GM12878 (cell line): ENCODE results near the gene MAP4K1. TPM values are rescaled to one million over a fixed set of nuclear protein-coding genes. Genes with fewer than 3 reads are reported as not detected.
A peak's percentile ranks its signal among the peaks of the same experiment; 100 is the strongest.

Source experiments
- ATAC-seq: fragments of 200-7000 bp; cut with Tn5 transposase; 3 replicates; pipeline ENCODE4 v1.9.1; 2020; ENCODE audit warnings: mild to moderate bottlenecking, moderate library complexity
- BruUV-seq: library from RNA; stranded (reverse); fragments of 400-500 nt; replicated peaks from 2 replicates; lab custom pipeline; 2021; lab: Mats Ljungman, UMichigan
- CTCF ChIA-PET: fragments of 300-600 bp; sonication (Branson Sonifier 250); formaldehyde crosslinking; extraction: SDS; loops from one replicate; lab custom pipeline; 2021; ENCODE audit warnings: inconsistent platforms; lab: Yijun Ruan, JAX
- POLR2A ChIA-PET: fragments of 350-600 bp; formaldehyde crosslinking; extraction: SDS; loops from one replicate; lab custom pipeline; 2021; ENCODE audit warnings: inconsistent platforms; lab: Charles Lee
- RAD21 ChIA-PET: fragments of 300-600 bp; sonication (Branson Sonifier 250); formaldehyde crosslinking; loops from one replicate; lab custom pipeline; 2023; ENCODE audit warnings: antibody characterized with exemption; ENCODE audit not compliant: unreplicated experiment; lab: Charles Lee
- SMC1A ChIA-PET: fragments of 300-600 bp; sonication (Branson Sonifier 250); formaldehyde crosslinking; loops from one replicate; lab custom pipeline; 2023; ENCODE audit not compliant: unreplicated experiment, uncharacterized antibody; lab: Charles Lee
- DNase-seq: peaks from one replicate; pipeline ENCODE4 v3.0.0-alpha.2; 2011; ENCODE audit warnings: low read depth, low spot score
- FAIRE-seq: peaks from 3 replicates; lab custom pipeline; 2011; peaks lifted over from hg19 to GRCh38; lab: Jason Lieb, UNC
- H2AFZ ChIP-seq: 2 replicates; pipeline ENCODE4 v1.6.0; 2011; ENCODE audit warnings: low read depth, low read length, control low read depth; ENCODE audit not compliant: control insufficient read depth
- H3K27ac ChIP-seq: 2 replicates; pipeline ENCODE4 v1.5.1; 2011; ENCODE audit warnings: control low read depth; ENCODE audit not compliant: control insufficient read depth, insufficient read depth
- H3K27me3 ChIP-seq, 2 experiments: replicated peaks in 1 of 2; 2 replicates each; pipeline versions ENCODE4 v1.6.0 to v1.6.1; 2011; ENCODE audit warnings: low read length in 1 of 2; ENCODE audit not compliant: control insufficient read depth in 2 of 2, insufficient read depth in 2 of 2
- H3K36me3 ChIP-seq, 2 experiments: 2 replicates each; pipeline ENCODE4 v1.5.1; 2011; ENCODE audit warnings: low read length in 1 of 2; ENCODE audit not compliant: control insufficient read depth in 2 of 2, insufficient read depth in 2 of 2
- H3K4me1 ChIP-seq: 2 replicates; pipeline ENCODE4 v1.6.1; 2011; ENCODE audit warnings: mild to moderate bottlenecking, low read length, moderate library complexity, mixed read lengths; ENCODE audit not compliant: control insufficient read depth, insufficient read depth
- H3K4me2 ChIP-seq: 2 replicates; pipeline ENCODE4 v1.6.0; 2011; ENCODE audit warnings: control low read depth; ENCODE audit not compliant: control insufficient read depth, insufficient read depth
- H3K4me3 ChIP-seq: fragments of 200-600 bp; sonication (generic); 2 replicates; pipeline ENCODE4 v1.5.1; 2016
- H3K79me2 ChIP-seq: 2 replicates; pipeline ENCODE4 v1.6.0; 2011; ENCODE audit warnings: low read length; ENCODE audit not compliant: control insufficient read depth, insufficient read depth
- H3K9ac ChIP-seq: 2 replicates; pipeline ENCODE4 v1.8.0; 2011; ENCODE audit warnings: low read length, control low read depth, mixed read lengths; ENCODE audit not compliant: control insufficient read depth, insufficient read depth
- H3K9me3 ChIP-seq: replicated peaks from 3 replicates; pipeline ENCODE4 v1.5.1; 2011; ENCODE audit warnings: mild to moderate bottlenecking, low read length; ENCODE audit not compliant: control insufficient read depth, insufficient read depth
- H4K20me1 ChIP-seq: 2 replicates; pipeline ENCODE4 v1.6.0; 2011; ENCODE audit not compliant: control insufficient read depth, insufficient read depth
- ATF7 ChIP-seq: fragments of 450-650 bp; IDR thresholded peaks from 2 replicates; pipeline ENCODE4 v1.6.1; 2016; ENCODE audit warnings: low read depth, mild to moderate bottlenecking
- BHLHE40 ChIP-seq, 2 experiments: fragments of 450-650 bp in 1 of 2; IDR thresholded peaks; 2 replicates each; pipeline ENCODE4 v1.6.1; 2011 to 2017; ENCODE audit warnings: low read depth in 2 of 2, borderline replicate concordance in 1 of 2, improper control_type of control experiment in 1 of 2, low read length in 1 of 2, mild to moderate bottlenecking in 1 of 2
- EZH2 ChIP-seq: IDR thresholded peaks from 2 replicates; pipeline ENCODE4 v1.6.1; 2012; ENCODE audit warnings: low read depth, mild to moderate bottlenecking, control low read depth, inconsistent platforms, low read length, borderline replicate concordance; ENCODE audit not compliant: control insufficient read depth
- HDGF ChIP-seq: fragments of 450-650 bp; IDR thresholded peaks from 2 replicates; pipeline ENCODE4 v1.6.1; 2016; ENCODE audit warnings: antibody characterized with exemption
- JUNB ChIP-seq: IDR thresholded peaks from 2 replicates; pipeline ENCODE4 v1.6.1; 2016; ENCODE audit warnings: antibody characterized with exemption, mild to moderate bottlenecking
- MEF2A ChIP-seq: IDR thresholded peaks from 2 replicates; pipeline ENCODE4 v1.6.1; 2011; ENCODE audit warnings: low read depth, mild to moderate bottlenecking, low read length, moderate library complexity; ENCODE audit not compliant: insufficient read depth
- MTA2 ChIP-seq: fragments of 450-650 bp; IDR thresholded peaks from 2 replicates; pipeline ENCODE4 v1.6.1; 2016; ENCODE audit warnings: low read depth, mild to moderate bottlenecking, moderate library complexity
- NBN ChIP-seq: fragments of 450-650 bp; IDR thresholded peaks from 2 replicates; pipeline ENCODE4 v1.6.1; 2016
- POLR2AphosphoS2 ChIP-seq: IDR thresholded peaks from 2 replicates; pipeline ENCODE4 v1.6.1; 2011; ENCODE audit warnings: low read depth, mild to moderate bottlenecking, low read length, improper control_type of control experiment, moderate library complexity
- RELA ChIP-seq: fragments of 450-650 bp; IDR thresholded peaks from 2 replicates; pipeline ENCODE4 v1.8.0; 2014; ENCODE audit warnings: borderline replicate concordance; ENCODE audit not compliant: partially characterized antibody
- RUNX3 ChIP-seq: IDR thresholded peaks from 2 replicates; pipeline ENCODE4 v1.6.1; 2012; ENCODE audit warnings: low read length, inconsistent platforms
- SRF ChIP-seq, 2 experiments: IDR thresholded peaks; 2 replicates each; pipeline ENCODE4 v1.6.1; 2011; ENCODE audit warnings: low read depth in 2 of 2, low read length in 2 of 2, mild to moderate bottlenecking in 1 of 2, moderate library complexity in 1 of 2
- SUZ12 ChIP-seq: fragments of 200-600 bp; sonication (generic); IDR thresholded peaks from one replicate; pipeline ENCODE4 v1.6.1; 2018; ENCODE audit warnings: antibody characterized with exemption, mild to moderate bottlenecking; ENCODE audit not compliant: unreplicated experiment
- TCF7 ChIP-seq: IDR thresholded peaks from 2 replicates; pipeline ENCODE4 v1.6.1; 2014; ENCODE audit warnings: antibody characterized with exemption, borderline replicate concordance
- WGBS: methylation state at CpG from one replicate; pipeline ENCODE4 v1.1.6; 2016; ENCODE audit warnings: low lambda C conversion rate; ENCODE audit not compliant: insufficient replicate concordance, insufficient coverage; ENCODE audit errors: missing lambda C conversion rate; 5-methylcytosine and 5-hydroxymethylcytosine counted together
- in situ Hi-C: fragments of 300-500 bp; cut with MboI; formaldehyde crosslinking; loops from 9 replicates; pipeline ENCODE4 v1.14.3; 2018; ENCODE audit warnings: mixed read lengths
- intact Hi-C: fragments of 100-400 bp; cut with micrococcal nuclease; formaldehyde crosslinking; loops from one replicate; pipeline ENCODE4 v1.14.2; 2022; ENCODE audit not compliant: unreplicated experiment
- polyA plus RNA-seq, 11 experiments: library from polyadenylated mRNA; depleted of rRNA in 4 of 11; unstranded in 6 of 11; stranded (reverse) in 5 of 11; fragments of >200 nt; fragmentation: Nextera tagmentation in 4 of 11; fragmentation: Illumina TruSeq in 1 of 11; extraction: Ambion mirVana in 4 of 11; extraction: Trizol in 1 of 11; gene quantifications; 1 replicate in 1 of 11; 2 replicates in 10 of 11; pipeline versions ENCODE4 v1.2.1 to v1.2.3, GENCODE V29; 2011 to 2016; ENCODE audit warnings: inconsistent platforms in 2 of 11, missing spikeins in 2 of 11, low read depth in 1 of 11
- total RNA-seq, 4 experiments: library from RNA; depleted of rRNA in 3 of 4; stranded (reverse); fragments of >200 nt in 3 of 4; fragmentation: Illumina TruSeq in 1 of 4; extraction: Trizol in 1 of 4; gene quantifications; 2 replicates each; pipeline versions ENCODE4 v1.2.1 to v1.2.3, GENCODE V29; 2013 to 2021
- TF ChIP-seq, protein P1 (sequence below): IDR thresholded peaks from 2 replicates; pipeline ENCODE4 v1.6.1; 2011; ENCODE audit warnings: borderline replicate concordance, low read depth, mild to moderate bottlenecking, moderate library complexity, low read length; ENCODE audit not compliant: insufficient read depth, poor library complexity, severe bottlenecking
- TF ChIP-seq, protein P2 (sequence below): fragments of 450-650 bp; IDR thresholded peaks from 2 replicates; pipeline ENCODE4 v1.6.1; 2016; ENCODE audit warnings: mild to moderate bottlenecking

The MAP4K1 gene
- total and polyA plus RNA-seq, 10 of the 15 experiments (the other 5 are each of a cell fraction or from before 2014, with no cell fraction given), result 39.2 to 306 (median 140) TPM

DNA sequence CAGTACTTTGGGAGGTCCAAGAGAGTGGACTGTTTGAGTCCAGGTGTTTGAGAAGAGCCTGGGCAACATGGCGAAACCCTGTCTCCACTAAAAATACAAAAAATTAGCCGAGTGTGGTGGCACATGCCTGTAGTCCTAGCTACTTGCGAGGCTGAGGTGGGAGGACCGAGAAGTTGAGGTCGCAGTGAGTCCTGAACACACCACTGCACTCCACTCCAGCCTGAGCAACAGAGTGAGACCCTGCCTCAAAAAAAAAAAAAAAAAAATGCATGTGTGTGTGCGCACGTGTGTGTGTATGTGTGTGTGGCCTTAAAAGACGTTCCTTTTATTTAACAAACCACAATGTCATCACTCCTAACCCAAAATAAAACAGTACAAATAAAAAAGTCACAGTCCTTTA, 62.6 kb downstream of the MAP4K1 start:
- no peak overlapping the region for H2AFZ ChIP-seq
- 77% methylated on average over 8 of the region's 8 CpGs for WGBS
- H3K27ac ChIP-seq, result no peak overlapping the region
- no peaks in the 10 kb centered on the region for H3K79me2 ChIP-seq
- no peaks in the 10 kb centered on the region for H3K36me3 ChIP-seq
- H4K20me1 ChIP-seq, result no peaks in the 10 kb centered on the region
- ChIA-PET CTCF (interaction anchor here (1.0 to 7.2 kb wide), 3 partner anchors 10 to 80 kb away, joined by 5 to 67 read pairs (median 27); no protein-coding TSS in a partner anchor), RAD21 (interaction anchor here (0.6 to 11.1 kb wide), 4 partner anchors 10 to 152 kb away, joined by 3 to 135 read pairs (median 3); partner anchors contain the start of genes EIF3K, FAM98C and MAP4K1), POLR2A (interaction anchor here (1.6 to 12.2 kb wide), 2 partner anchors 62 to 294 kb away, joined by 4 to 135 read pairs; partner anchors contain the start of genes EIF3K and MAP4K1), SMC1A (interaction anchor here (1.0 to 1.8 kb wide), 3 partner anchors 10 to 62 kb away, joined by 4 to 22 read pairs (median 7); partner anchors contain the start of genes EIF3K and MAP4K1)
- no TSS peak for BruUV-seq
- H3K4me2 ChIP-seq, result no peak overlapping the region; the same call in 1 of the 2 replicates
- H3K9ac ChIP-seq, result no peak overlapping the region
- intact Hi-C loops (no loop called here), in situ Hi-C loops (no loop called here)
- H3K9me3 ChIP-seq, result no peaks in the 10 kb centered on the region
- no peaks in the 10 kb centered on the region for H3K27me3 ChIP-seq
- FAIRE-seq (no peak), DNase-seq (no peak), ATAC-seq (no peak)
- TF ChIP-seq EZH2 (no peak), RUNX3 (peak; percentile 21; the same call in 1 of the 2 replicates), SRF (IDR thresholded peaks at IDR 0.05; ENCODE audit: low read depth in 2 of 2, low read length in 2 of 2) (no peak), TCF7 (no peak), MEF2A (no peak), POLR2AphosphoS2 (no peak), ATF7 (peak; percentile 52; the same call in 1 of the 2 replicates), RELA (no peak), BHLHE40 (IDR thresholded peaks at IDR 0.05; ENCODE audit: borderline replicate concordance in 1 of 2, low read depth in 2 of 2, low read length in 1 of 2) (peak; percentile 41 to 81; a peak in 3 of 4 replicates), MTA2 (0 out of 2 replicates have a peak, but pooled peaks have one; percentile 31), HDGF (0 out of 2 replicates have a peak, but pooled peaks have one; percentile 34), JUNB (no peak), SUZ12 (no peak), NBN (0 out of 2 replicates have a peak, but pooled peaks have one; percentile 41)
- TF ChIP-seq, protein P1, sequence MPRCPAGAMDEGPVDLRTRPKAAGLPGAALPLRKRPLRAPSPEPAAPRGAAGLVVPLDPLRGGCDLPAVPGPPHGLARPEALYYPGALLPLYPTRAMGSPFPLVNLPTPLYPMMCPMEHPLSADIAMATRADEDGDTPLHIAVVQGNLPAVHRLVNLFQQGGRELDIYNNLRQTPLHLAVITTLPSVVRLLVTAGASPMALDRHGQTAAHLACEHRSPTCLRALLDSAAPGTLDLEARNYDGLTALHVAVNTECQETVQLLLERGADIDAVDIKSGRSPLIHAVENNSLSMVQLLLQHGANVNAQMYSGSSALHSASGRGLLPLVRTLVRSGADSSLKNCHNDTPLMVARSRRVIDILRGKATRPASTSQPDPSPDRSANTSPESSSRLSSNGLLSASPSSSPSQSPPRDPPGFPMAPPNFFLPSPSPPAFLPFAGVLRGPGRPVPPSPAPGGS, result no peak
- TF ChIP-seq, protein P2, sequence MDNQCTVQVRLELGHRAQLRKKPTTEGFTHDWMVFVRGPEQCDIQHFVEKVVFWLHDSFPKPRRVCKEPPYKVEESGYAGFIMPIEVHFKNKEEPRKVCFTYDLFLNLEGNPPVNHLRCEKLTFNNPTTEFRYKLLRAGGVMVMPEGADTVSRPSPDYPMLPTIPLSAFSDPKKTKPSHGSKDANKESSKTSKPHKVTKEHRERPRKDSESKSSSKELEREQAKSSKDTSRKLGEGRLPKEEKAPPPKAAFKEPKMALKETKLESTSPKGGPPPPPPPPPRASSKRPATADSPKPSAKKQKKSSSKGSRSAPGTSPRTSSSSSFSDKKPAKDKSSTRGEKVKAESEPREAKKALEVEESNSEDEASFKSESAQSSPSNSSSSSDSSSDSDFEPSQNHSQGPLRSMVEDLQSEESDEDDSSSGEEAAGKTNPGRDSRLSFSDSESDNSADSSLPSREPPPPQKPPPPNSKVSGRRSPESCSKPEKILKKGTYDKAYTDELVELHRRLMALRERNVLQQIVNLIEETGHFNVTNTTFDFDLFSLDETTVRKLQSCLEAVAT, result 0 out of 2 replicates have a peak, but pooled peaks have one; percentile 19
- H3K4me1 ChIP-seq, result peaks cover 53% of the 10 kb centered on the region
- H3K4me3 ChIP-seq, result no peak overlapping the region
